MCF 10A (cell line): ENCODE measurements around the gene GRAMD1B. TPM values are rescaled to one million over a fixed set of nuclear protein-coding genes. Genes with fewer than 3 reads are reported as not detected.
A peak's percentile ranks its signal among the peaks of the same experiment; 100 is the strongest.

Experiments used
- BruUV-seq: library from RNA; stranded (reverse); fragments of 400-500 nt; replicated peaks from 2 replicates; lab custom pipeline; 2021; lab: Mats Ljungman, UMichigan
- CTCF ChIA-PET: fragments of 300-600 bp; sonication (Branson Sonifier 250); formaldehyde crosslinking; extraction: SDS; loops from one replicate; lab custom pipeline; 2021; ENCODE audit warnings: antibody characterized with exemption, inconsistent platforms; lab: Yijun Ruan, JAX
- POLR2A ChIA-PET: fragments of 300-600, 350-650 bp; sonication (Branson Sonifier 250); formaldehyde crosslinking; extraction: SDS; loops from one replicate; lab custom pipeline; 2020; ENCODE audit warnings: antibody characterized with exemption, inconsistent platforms; lab: Yijun Ruan, JAX
- DNase-seq: peaks from one replicate; pipeline ENCODE4 v3.0.0-alpha.2; 2018; ENCODE audit not compliant: unreplicated experiment
- H3K27ac Mint-ChIP-seq: one replicate; pipeline ENCODE4 v1.8.0; 2022; ENCODE audit warnings: mild to moderate bottlenecking, low read depth, mixed read lengths; ENCODE audit not compliant: unreplicated experiment
- H3K27me3 Mint-ChIP-seq: one replicate; pipeline ENCODE4 v1.8.0; 2022; ENCODE audit warnings: mixed read lengths; ENCODE audit not compliant: insufficient read depth, unreplicated experiment
- H3K36me3 Mint-ChIP-seq: one replicate; pipeline ENCODE4 v1.8.0; 2022; ENCODE audit warnings: mild to moderate bottlenecking, moderate library complexity, mixed read lengths; ENCODE audit not compliant: insufficient read depth, unreplicated experiment
- H3K4me1 Mint-ChIP-seq: one replicate; pipeline ENCODE4 v1.8.0; 2022; ENCODE audit warnings: mixed read lengths; ENCODE audit not compliant: insufficient read depth, unreplicated experiment
- H3K4me3 Mint-ChIP-seq: one replicate; pipeline ENCODE4 v1.8.0; 2022; ENCODE audit warnings: mild to moderate bottlenecking, moderate library complexity, mixed read lengths; ENCODE audit not compliant: unreplicated experiment
- H3K9me3 Mint-ChIP-seq: one replicate; pipeline ENCODE4 v1.8.0; 2022; ENCODE audit warnings: mixed read lengths; ENCODE audit not compliant: unreplicated experiment
- intact Hi-C: fragments of 100-400 bp; cut with micrococcal nuclease; formaldehyde crosslinking; loops from 2 replicates; pipeline ENCODE4 v1.14.1; 2022
- total RNA-seq: library from RNA; stranded (reverse); gene quantifications from 2 replicates; pipeline ENCODE4 v1.2.3, GENCODE V29; 2022
- TF ChIP-seq, protein P1 (sequence below): fragments of 200-600 bp; IDR thresholded peaks from one replicate; pipeline ENCODE4 v1.8.0; 2022; ENCODE audit warnings: antibody characterized with exemption, mild to moderate bottlenecking; ENCODE audit not compliant: unreplicated experiment

The GRAMD1B gene
- total RNA-seq, 1 experiment from 2014 or later: 0.26 TPM

- no peak overlapping the region for H3K27ac Mint-ChIP-seq
- H3K36me3 Mint-ChIP-seq: no peaks in the 10 kb centered on the region
- CTCF ChIA-PET: interaction anchor here (0.9 kb wide), 1 partner anchor 118 kb away, joined by 3 read pairs; no protein-coding TSS in a partner anchor
- intact Hi-C loops: no loop called here
- H3K4me1 Mint-ChIP-seq: no peaks in the 10 kb centered on the region
- BruUV-seq: no TSS peak
- H3K9me3 Mint-ChIP-seq: no peaks in the 10 kb centered on the region
- no peak for DNase-seq
- TF ChIP-seq, protein P1, sequence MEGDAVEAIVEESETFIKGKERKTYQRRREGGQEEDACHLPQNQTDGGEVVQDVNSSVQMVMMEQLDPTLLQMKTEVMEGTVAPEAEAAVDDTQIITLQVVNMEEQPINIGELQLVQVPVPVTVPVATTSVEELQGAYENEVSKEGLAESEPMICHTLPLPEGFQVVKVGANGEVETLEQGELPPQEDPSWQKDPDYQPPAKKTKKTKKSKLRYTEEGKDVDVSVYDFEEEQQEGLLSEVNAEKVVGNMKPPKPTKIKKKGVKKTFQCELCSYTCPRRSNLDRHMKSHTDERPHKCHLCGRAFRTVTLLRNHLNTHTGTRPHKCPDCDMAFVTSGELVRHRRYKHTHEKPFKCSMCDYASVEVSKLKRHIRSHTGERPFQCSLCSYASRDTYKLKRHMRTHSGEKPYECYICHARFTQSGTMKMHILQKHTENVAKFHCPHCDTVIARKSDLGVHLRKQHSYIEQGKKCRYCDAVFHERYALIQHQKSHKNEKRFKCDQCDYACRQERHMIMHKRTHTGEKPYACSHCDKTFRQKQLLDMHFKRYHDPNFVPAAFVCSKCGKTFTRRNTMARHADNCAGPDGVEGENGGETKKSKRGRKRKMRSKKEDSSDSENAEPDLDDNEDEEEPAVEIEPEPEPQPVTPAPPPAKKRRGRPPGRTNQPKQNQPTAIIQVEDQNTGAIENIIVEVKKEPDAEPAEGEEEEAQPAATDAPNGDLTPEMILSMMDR: no peak
- POLR2A ChIA-PET: no interaction called here
- no peak overlapping the region for H3K4me3 Mint-ChIP-seq
- peaks cover 20% of the 10 kb centered on the region for H3K27me3 Mint-ChIP-seq
Observed at GRCh38 chr11:123588117-123588863, 158.2 kb downstream of the GRAMD1B start.

DNA sequence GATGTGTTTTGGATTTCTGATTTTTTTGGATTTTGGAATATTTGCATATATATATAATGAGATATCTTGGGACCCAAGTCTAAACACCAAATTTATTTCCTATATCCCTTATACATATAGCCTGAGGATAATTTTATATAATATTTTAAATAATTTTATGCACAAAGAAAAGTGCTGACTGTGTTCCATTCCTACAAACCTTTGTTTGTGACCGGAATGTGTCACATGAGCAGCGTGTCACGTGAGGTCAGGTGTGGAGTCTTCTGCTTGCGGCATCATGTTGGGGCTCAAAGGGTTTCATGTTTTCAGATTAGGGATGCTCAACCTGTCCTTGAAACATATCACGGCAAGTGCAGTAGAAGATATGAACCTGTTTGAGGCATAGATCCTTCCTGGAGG is 158.8 kb downstream of the GRAMD1B start:
- Mint-ChIP-seq H3K27ac (no peak overlapping the region), H3K9me3 (no peaks in the 10 kb centered on the region), H3K36me3 (no peaks in the 10 kb centered on the region), H3K27me3 (peaks cover 20% of the 10 kb centered on the region), H3K4me3 (no peak overlapping the region), H3K4me1 (no peaks in the 10 kb centered on the region)
- BruUV-seq: no TSS peak
- CTCF ChIA-PET: no interaction called here
- POLR2A ChIA-PET: no interaction called here
- intact Hi-C loops: no loop called here
- TF ChIP-seq, protein P1: no peak
- no peak for DNase-seq

DNA sequence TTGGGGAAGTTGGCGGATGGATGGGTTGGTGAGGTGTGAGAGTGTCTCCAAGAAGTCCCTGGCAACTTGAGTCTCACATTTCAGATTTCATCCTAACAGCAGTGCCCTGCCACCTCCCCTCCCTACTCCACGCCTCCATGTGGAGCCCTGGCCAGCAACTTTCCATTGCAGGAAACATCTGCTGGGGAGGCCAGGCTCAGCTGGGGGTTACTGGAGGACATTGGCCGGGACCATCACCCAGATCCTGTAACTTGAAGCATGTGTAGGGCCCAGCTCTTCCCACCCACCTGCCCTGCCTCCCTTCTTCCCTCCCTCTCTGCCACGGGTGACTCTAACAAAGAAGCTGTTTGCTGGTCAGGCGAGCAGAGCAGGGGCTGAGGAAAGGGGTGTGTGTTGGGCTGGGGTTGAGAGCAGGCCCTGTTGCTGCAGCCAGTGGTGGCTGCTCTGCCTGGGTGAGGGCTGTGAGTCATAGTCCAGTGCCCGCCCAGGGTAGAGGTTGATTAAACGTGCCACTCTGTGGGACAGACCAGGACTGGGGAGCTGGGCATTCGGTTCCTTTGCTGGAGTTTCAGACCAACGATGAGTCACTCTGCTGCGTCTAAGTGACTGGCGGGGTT is 160.3 kb downstream of the GRAMD1B start:
- H3K4me1 Mint-ChIP-seq: no peaks in the 10 kb centered on the region
- H3K27me3 Mint-ChIP-seq: peaks cover 18% of the 10 kb centered on the region
- intact Hi-C loops: no loop called here
- POLR2A ChIA-PET: no interaction called here
- TF ChIP-seq, protein P1: no peak
- no peaks in the 10 kb centered on the region for H3K9me3 Mint-ChIP-seq
- H3K36me3 Mint-ChIP-seq: no peaks in the 10 kb centered on the region
- no peak overlapping the region for H3K4me3 Mint-ChIP-seq
- CTCF ChIA-PET: interaction anchor here (0.6 to 1.9 kb wide), 4 partner anchors 9 to 121 kb away, joined by 3 to 10 read pairs (median 4); no protein-coding TSS in a partner anchor
- BruUV-seq: no TSS peak
- H3K27ac Mint-ChIP-seq: no peak overlapping the region
- peak; percentile 72 for DNase-seq

GRCh38 chr11:123593570-123593969 is 163.5 kb downstream of the GRAMD1B start:
- ChIA-PET CTCF (interaction anchor here (0.5 to 1.1 kb wide), 2 partner anchors 47 to 113 kb away, joined by 3 read pairs; no protein-coding TSS in a partner anchor), POLR2A (no interaction called here)
- BruUV-seq: no TSS peak
- intact Hi-C loops: no loop called here
- H3K9me3 Mint-ChIP-seq: no peaks in the 10 kb centered on the region
- TF ChIP-seq, protein P1: no peak
- no peaks in the 10 kb centered on the region for H3K36me3 Mint-ChIP-seq
- H3K27me3 Mint-ChIP-seq: peaks cover 4% of the 10 kb centered on the region
- DNase-seq: no peak
- no peak overlapping the region for H3K4me3 Mint-ChIP-seq
- no peaks in the 10 kb centered on the region for H3K4me1 Mint-ChIP-seq
- H3K27ac Mint-ChIP-seq: no peak overlapping the region
